SK-N-SH treated with all-trans-retinoic acid at 6 μM for 48 hours (cell line): ENCODE measurements around the gene MDH1B.

Experiments used
- ATAC-seq: fragments of 200-7000 bp; cut with Tn5 transposase; 3 replicates; pipeline ENCODE4 v1.9.1; 2020; ENCODE audit warnings: mild to moderate bottlenecking, moderate library complexity
- ARNTL ChIP-seq: fragments of 450-650 bp; formaldehyde crosslinking; IDR thresholded peaks from 2 replicates; pipeline ENCODE4 v1.5.0; 2020; ENCODE audit warnings: low read depth, mild to moderate bottlenecking, moderate library complexity, borderline replicate concordance
- BACH2 ChIP-seq: fragments of 250-450 bp; sonication (Bioruptor Pico); IDR thresholded peaks from 2 replicates; pipeline ENCODE4 v1.9.0; 2021; ENCODE audit warnings: mild to moderate bottlenecking, borderline replicate concordance
- CREB5 ChIP-seq: fragments of 250-450 bp; sonication (Bioruptor Pico); IDR thresholded peaks from 2 replicates; pipeline ENCODE4 v1.5.1; 2020; ENCODE audit warnings: low read depth, mild to moderate bottlenecking, moderate library complexity
- CSDC2 ChIP-seq: fragments of 250-450 bp; sonication (Bioruptor Pico); IDR thresholded peaks from 2 replicates; pipeline ENCODE4 v1.5.0; 2020; ENCODE audit warnings: mild to moderate bottlenecking, moderate library complexity
- CSRNP3 ChIP-seq: fragments of 250-450 bp; sonication (Bioruptor Pico); IDR thresholded peaks from 2 replicates; pipeline ENCODE4 v1.5.1; 2021; ENCODE audit warnings: mild to moderate bottlenecking, moderate library complexity
- ESRRG ChIP-seq: fragments of 250-450 bp; sonication (Bioruptor Pico); IDR thresholded peaks from 2 replicates; pipeline ENCODE4 v1.6.1; 2021; ENCODE audit warnings: mild to moderate bottlenecking
- ISL1 ChIP-seq: fragments of 250-450 bp; sonication (Bioruptor Pico); IDR thresholded peaks from 2 replicates; pipeline ENCODE4 v2.1.2; 2022; ENCODE audit warnings: mild to moderate bottlenecking, moderate library complexity
- OSR1 ChIP-seq: fragments of 250-450 bp; sonication (Bioruptor Pico); IDR thresholded peaks from 2 replicates; pipeline ENCODE4 v1.8.0; 2022; ENCODE audit warnings: moderate library complexity, mild to moderate bottlenecking, inconsistent platforms
- PATZ1 ChIP-seq: fragments of 250-450 bp; sonication (Bioruptor Pico); IDR thresholded peaks from 2 replicates; pipeline ENCODE4 v1.8.0; 2020; ENCODE audit warnings: mild to moderate bottlenecking, moderate library complexity, borderline replicate concordance
- POU6F1 ChIP-seq: fragments of 250-450 bp; sonication (Bioruptor Pico); IDR thresholded peaks from 2 replicates; pipeline ENCODE4 v1.8.0; 2021; ENCODE audit warnings: low read depth, mild to moderate bottlenecking, moderate library complexity, borderline replicate concordance
- PPARA ChIP-seq: fragments of 250-450 bp; sonication (Bioruptor Pico); IDR thresholded peaks from 2 replicates; pipeline ENCODE4 v1.5.0; 2020; ENCODE audit warnings: mild to moderate bottlenecking, borderline replicate concordance
- RARB ChIP-seq: fragments of 250-450 bp; sonication (Bioruptor Pico); IDR thresholded peaks from 2 replicates; pipeline ENCODE4 v1.8.0; 2021; ENCODE audit warnings: mild to moderate bottlenecking, moderate library complexity
- SNAI2 ChIP-seq: fragments of 250-450 bp; sonication (Bioruptor Pico); IDR thresholded peaks from 2 replicates; pipeline ENCODE4 v1.5.0; 2020; ENCODE audit warnings: mild to moderate bottlenecking, moderate library complexity
- TCF4 ChIP-seq: fragments of 250-450 bp; sonication (Bioruptor Pico); IDR thresholded peaks from 2 replicates; pipeline ENCODE4 v1.8.0; 2021; ENCODE audit warnings: mild to moderate bottlenecking, moderate library complexity, borderline replicate concordance
- TOX ChIP-seq: fragments of 250-450 bp; sonication (Bioruptor Pico); IDR thresholded peaks from 2 replicates; pipeline ENCODE4 v1.8.0; 2021; ENCODE audit warnings: mild to moderate bottlenecking, moderate library complexity, borderline replicate concordance
- TSHZ2 ChIP-seq: fragments of 250-450 bp; sonication (Bioruptor Pico); IDR thresholded peaks from 2 replicates; pipeline ENCODE4 v1.5.0; 2020; ENCODE audit warnings: mild to moderate bottlenecking, moderate library complexity
- ZC3H10 ChIP-seq: fragments of 250-450 bp; sonication (Bioruptor Pico); IDR thresholded peaks from 2 replicates; pipeline ENCODE4 v1.5.1; 2021; ENCODE audit warnings: mild to moderate bottlenecking, moderate library complexity
- ZFP3 ChIP-seq: fragments of 250-450 bp; sonication (Bioruptor Pico); IDR thresholded peaks from 2 replicates; pipeline ENCODE4 v1.5.0; 2020; ENCODE audit warnings: mild to moderate bottlenecking, moderate library complexity
- ZNF565 ChIP-seq: fragments of 450-650 bp; formaldehyde crosslinking; conservative IDR thresholded peaks from 2 replicates; pipeline ENCODE4 v1.5.0; 2020; ENCODE audit warnings: low read depth, mild to moderate bottlenecking, moderate library complexity
- ZNF70 ChIP-seq: fragments of 450-650 bp; formaldehyde crosslinking; IDR thresholded peaks from 2 replicates; pipeline ENCODE4 v1.5.0; 2020; ENCODE audit warnings: mild to moderate bottlenecking, moderate library complexity
- ZNF8 ChIP-seq: fragments of 450-650 bp; formaldehyde crosslinking; IDR thresholded peaks from 2 replicates; pipeline ENCODE4 v1.5.0; 2020; ENCODE audit warnings: mild to moderate bottlenecking, moderate library complexity

Gene MDH1B

GRCh38 chr2:206727287-206727686 lies 37.8 kb downstream of the MDH1B start (continued):
- no peak for TF ChIP-seq ESRRG

GRCh38 chr2:206723288-206723687 lies 41.8 kb downstream of the MDH1B start:
- no peak for ATAC-seq
- TF ChIP-seq OSR1 (no peak), ARNTL (CRISPR knock-in tag) (no peak), CREB5 (no peak), RARB (CRISPR knock-in tag) (no peak), ISL1 (no peak), TCF4 (CRISPR knock-in tag) (no peak), PATZ1 (CRISPR knock-in tag) (no peak), TSHZ2 (CRISPR knock-in tag) (no peak), ZNF565 (CRISPR knock-in tag) (no peak), TOX (CRISPR knock-in tag) (no peak), CSRNP3 (CRISPR knock-in tag) (no peak), PPARA (CRISPR knock-in tag) (no peak), BACH2 (CRISPR knock-in tag) (no peak), ESRRG (no peak), ZFP3 (no peak), ZNF8 (CRISPR knock-in tag) (no peak), SNAI2 (CRISPR knock-in tag) (no peak), ZC3H10 (no peak), CSDC2 (CRISPR knock-in tag) (no peak)

GRCh38 chr2:206721256-206721920 lies 43.7 kb downstream of the MDH1B start:
- no peak for ATAC-seq
- TF ChIP-seq ZFP3 (no peak), PATZ1 (CRISPR knock-in tag) (no peak), TSHZ2 (CRISPR knock-in tag) (no peak), BACH2 (CRISPR knock-in tag) (no peak), ESRRG (no peak), POU6F1 (no peak), CREB5 (no peak), PPARA (CRISPR knock-in tag) (no peak), TCF4 (CRISPR knock-in tag) (no peak), ZNF8 (CRISPR knock-in tag) (no peak), ARNTL (CRISPR knock-in tag) (no peak), TOX (CRISPR knock-in tag) (no peak), SNAI2 (CRISPR knock-in tag) (no peak), CSDC2 (CRISPR knock-in tag) (no peak), ZNF70 (CRISPR knock-in tag) (no peak)
